K562 (cell line): ENCODE data around the gene SYCP2. TPM values are rescaled to one million over a fixed set of nuclear protein-coding genes. Genes with fewer than 3 reads are reported as not detected.

Source experiments
- ATAC-seq: fragments of 200-7000 bp; cut with Tn5 transposase; 3 replicates; pipeline ENCODE4 v1.9.1; 2020; ENCODE audit warnings: moderate library complexity
- BruUV-seq: library from RNA; stranded (reverse); fragments of 400-500 nt; replicated peaks from 2 replicates; lab custom pipeline; 2021; lab: Mats Ljungman, UMichigan
- CTCF ChIA-PET: fragments of 300-600 bp; formaldehyde crosslinking; extraction: SDS; loops from one replicate; lab custom pipeline; 2021; ENCODE audit warnings: low intra/inter-chr PET ratio; lab: Yijun Ruan, JAX
- POLR2A ChIA-PET: fragments of 300-600, 350-650 bp; sonication (Branson Sonifier 250); formaldehyde crosslinking; extraction: SDS; loops from one replicate; lab custom pipeline; 2021; ENCODE audit warnings: antibody characterized with exemption, inconsistent platforms; lab: Yijun Ruan, JAX
- DNase-seq, 4 experiments: peaks; one replicate each; pipeline versions ENCODE4 v3.0.0 to v3.0.0-alpha.2; 2011 to 2018; ENCODE audit warnings: low spot score in 3 of 4, mixed read lengths in 3 of 4; ENCODE audit errors: extremely low read depth in 1 of 4
- FAIRE-seq: peaks from 2 replicates; lab custom pipeline; 2011; peaks lifted over from hg19 to GRCh38; lab: Jason Lieb, UNC
- H2AFZ ChIP-seq: 2 replicates; pipeline ENCODE4 v1.6.0; 2011; ENCODE audit warnings: low read depth, low read length, control low read depth, inconsistent platforms
- H3K27ac ChIP-seq: fragments of 200-600 bp; 3 replicates; pipeline ENCODE4 v1.8.0; 2011; ENCODE audit warnings: low read depth, mild to moderate bottlenecking, control low read depth, inconsistent platforms, low read length, moderate library complexity, mixed read lengths; ENCODE audit errors: extremely low read depth
- H3K27me3 ChIP-seq, 2 experiments: fragments of 300-600 bp in 1 of 2; 2 replicates in 1 of 2; 3 replicates in 1 of 2; pipeline versions ENCODE4 v1.6.0 to v1.8.0; 2011; ENCODE audit warnings: inconsistent platforms in 2 of 2, low read length in 2 of 2, mild to moderate bottlenecking in 1 of 2, mixed read lengths in 1 of 2, moderate library complexity in 1 of 2; ENCODE audit not compliant: control insufficient read depth in 2 of 2, insufficient read depth in 2 of 2
- H3K36me3 ChIP-seq: fragments of 300-600 bp; 3 replicates; pipeline ENCODE4 v1.8.0; 2011; ENCODE audit warnings: mild to moderate bottlenecking, low read length, inconsistent platforms; ENCODE audit not compliant: control insufficient read depth, insufficient read depth
- H3K4me1 ChIP-seq, 2 experiments: fragments of 200-600 bp in 1 of 2; replicated peaks in 1 of 2; 2 replicates in 1 of 2; 3 replicates in 1 of 2; pipeline versions ENCODE4 v1.5.1 to v1.8.0; 2011; ENCODE audit warnings: inconsistent platforms in 2 of 2, low read length in 2 of 2, mild to moderate bottlenecking in 1 of 2, mixed read lengths in 1 of 2, moderate library complexity in 1 of 2; ENCODE audit not compliant: control insufficient read depth in 2 of 2, insufficient read depth in 2 of 2
- H3K4me2 ChIP-seq: 2 replicates; pipeline ENCODE4 v1.6.1; 2011; ENCODE audit warnings: low read length, control low read depth, inconsistent platforms, mixed read lengths; ENCODE audit not compliant: insufficient read depth
- H3K4me3 ChIP-seq: fragments of 200-600 bp; sonication (generic), shearing (Covaris generic); 2 replicates; pipeline ENCODE4 v1.5.1; 2016; ENCODE audit warnings: control low read depth, inconsistent platforms
- H3K79me2 ChIP-seq: fragments of 200-600 bp; 3 replicates; pipeline ENCODE4 v1.8.0; 2011; ENCODE audit warnings: low read length, inconsistent platforms; ENCODE audit not compliant: control insufficient read depth, insufficient read depth
- H3K9ac ChIP-seq, 2 experiments: 2 replicates each; pipeline versions ENCODE4 v1.6.0 to v1.6.1; 2011; ENCODE audit warnings: low read depth in 2 of 2, low read length in 2 of 2, control low read depth in 1 of 2, inconsistent platforms in 1 of 2, mild to moderate bottlenecking in 1 of 2, mixed read lengths in 1 of 2; ENCODE audit not compliant: insufficient read depth in 1 of 2
- H3K9me1 ChIP-seq: one replicate; pipeline ENCODE4 v1.6.0; 2011; ENCODE audit warnings: inconsistent platforms, mild to moderate bottlenecking, low read length, moderate library complexity; ENCODE audit not compliant: control insufficient read depth, insufficient read depth
- H3K9me3 ChIP-seq: replicated peaks from 2 replicates; pipeline ENCODE4 v1.5.1; 2011; ENCODE audit warnings: low read depth, low read length, inconsistent platforms; ENCODE audit not compliant: control insufficient read depth, insufficient read depth
- H4K20me1 ChIP-seq: replicated peaks from 2 replicates; pipeline ENCODE4 v1.6.1; 2011; ENCODE audit warnings: low read length, inconsistent platforms, mixed read lengths; ENCODE audit not compliant: control insufficient read depth, insufficient read depth
- ATF3 ChIP-seq, 2 experiments: fragments of 450-650 bp in 1 of 2; sonication (generic) in 1 of 2; formaldehyde crosslinking in 1 of 2; IDR thresholded peaks in 1 of 2; conservative IDR thresholded peaks in 1 of 2; 2 replicates each; pipeline versions ENCODE4 v1.6.1 to v1.8.1; 2016 to 2023; ENCODE audit warnings: mild to moderate bottlenecking in 2 of 2, moderate library complexity in 2 of 2, inconsistent platforms in 1 of 2, missing genetic modification reagents in 1 of 2
- GMEB1 ChIP-seq: fragments of 250-450 bp; sonication (Bioruptor Pico); IDR thresholded peaks from 2 replicates; pipeline ENCODE4 v1.4.0; 2020; ENCODE audit warnings: mild to moderate bottlenecking
- MCM7 ChIP-seq, 2 experiments: fragments of 450-650 bp; IDR thresholded peaks; 2 replicates each; pipeline ENCODE4 v1.6.1; 2016 to 2018
- PHF20 ChIP-seq: fragments of 450-650 bp; IDR thresholded peaks from 2 replicates; pipeline ENCODE4 v1.6.1; 2018; ENCODE audit not compliant: partially characterized antibody
- REST ChIP-seq, 2 experiments: fragments of 450-650 bp; formaldehyde crosslinking in 1 of 2; IDR thresholded peaks; 2 replicates each; pipeline versions ENCODE4 v1.4.0 to v1.6.1; 2014 to 2020; ENCODE audit warnings: mild to moderate bottlenecking in 2 of 2, borderline replicate concordance in 1 of 2, low read depth in 1 of 2
- TFAP4 ChIP-seq: sonication (generic); formaldehyde crosslinking; IDR thresholded peaks from 2 replicates; pipeline ENCODE4 v1.8.0; 2022; ENCODE audit warnings: missing genetic modification reagents, mild to moderate bottlenecking, moderate library complexity, borderline replicate concordance
- ZNF274 ChIP-seq: IDR thresholded peaks from 2 replicates; pipeline ENCODE4 v1.6.1; 2011; ENCODE audit warnings: low read depth, mild to moderate bottlenecking, low read length, moderate library complexity, borderline replicate concordance
- WGBS: fragments of 100-300 bp; shearing (Covaris generic); methylation state at CpG from one replicate; pipeline ENCODE4 v1.1.6; 2016; ENCODE audit warnings: low coverage, mixed read lengths; ENCODE audit not compliant: insufficient coverage; ENCODE audit errors: missing lambda C conversion rate; 5-methylcytosine and 5-hydroxymethylcytosine counted together
- in situ Hi-C: fragments of 300-500 bp; cut with MboI; formaldehyde crosslinking; loops from 4 replicates; pipeline ENCODE4 v1.15.0; 2018; ENCODE audit warnings: inconsistent platforms, mixed read lengths
- intact Hi-C: fragments of 100-400 bp; cut with micrococcal nuclease; formaldehyde crosslinking; loops from 2 replicates; pipeline ENCODE4 v1.14.2; 2022
- polyA plus RNA-seq, 8 experiments: library from polyadenylated mRNA; depleted of rRNA in 4 of 8; stranded (reverse) in 5 of 8; unstranded in 3 of 8; fragments of >200 nt; fragmentation: Nextera tagmentation in 2 of 8; fragmentation: Illumina TruSeq in 1 of 8; extraction: Ambion mirVana in 2 of 8; extraction: Trizol in 1 of 8; gene quantifications; 2 replicates each; pipeline versions ENCODE4 v1.2.1 to v1.2.3, GENCODE V29; 2011 to 2014; ENCODE audit warnings: inconsistent platforms in 1 of 8, missing spikeins in 1 of 8
- total RNA-seq, 7 experiments: library from RNA; depleted of rRNA in 6 of 7; stranded (reverse); fragments of >200 nt in 6 of 7; fragmentation: Illumina TruSeq in 2 of 7; extraction: Trizol in 2 of 7; gene quantifications; 2 replicates each; pipeline versions ENCODE4 v1.2.1 to v1.2.3, GENCODE V29; 2011 to 2021; ENCODE audit warnings: low replicate concordance in 1 of 7

Gene SYCP2
- total and polyA plus RNA-seq, 9 of the 15 experiments (the other 6 are each of a cell fraction or from before 2014, with no cell fraction given), result 0.24 to 1.6 (median 0.67) TPM

GRCh38 chr20:59940129-59940955 lies 6.9 kb upstream of the SYCP2 start, which contains the start of the genes FAM217B and PPP1R3D:
TSS of gene FAM217B (plus strand) at chr20:59940389. CDS start at chr20:59943944, 3,555 bp downstream.
TSS of gene PPP1R3D (minus strand) at chr20:59940305. CDS start at chr20:59939931, 374 bp downstream.
- WGBS, result 2% methylated on average over 24 of the region's 57 CpGs
- H2AFZ ChIP-seq, result peak within 1 kb of the TSS; percentile 97
- ChIA-PET POLR2A (interaction anchor here (0.6 to 2.0 kb wide), 12 partner anchors 8 to 1757 kb away, joined by 3 to 6 read pairs (median 4); partner anchors contain the start of gene CDH26), CTCF (no interaction called here)
- no peaks in the 10 kb centered on the region for H4K20me1 ChIP-seq
- peak; percentile 90 to 96 (median 94) for DNase-seq
- H3K36me3 ChIP-seq, result peaks cover 30% of the 10 kb centered on the region; the same call in 1 of the 3 replicates
- no TSS peak for BruUV-seq
- H3K9ac ChIP-seq, result peak within 1 kb of the TSS; percentile 75 to 77
- peak within 1 kb of the TSS; percentile 95 for H3K4me2 ChIP-seq
- no peaks in the 10 kb centered on the region for H3K9me1 ChIP-seq
- H3K9me3 ChIP-seq, result no peaks in the 10 kb centered on the region
- H3K4me1 ChIP-seq, result peaks cover 6 to 14% of the 10 kb centered on the region in 2 experiments; a peak in 4 of 5 replicates
- peak; percentile 97 for ATAC-seq
- H3K79me2 ChIP-seq, result peaks cover 17% of the 10 kb centered on the region
- no peaks in the 10 kb centered on the region for H3K27me3 ChIP-seq
- peak; percentile 98 for FAIRE-seq
- in situ Hi-C loops, result no loop called here
- peak within 1 kb of the TSS; percentile 48 for H3K4me3 ChIP-seq
- H3K27ac ChIP-seq, result peak within 1 kb of the TSS; percentile 82
- intact Hi-C loops, result no loop called here
- TF ChIP-seq ATF3 (IDR thresholded peaks at IDR 0.05), result no peak
- TF ChIP-seq ATF3 (CRISPR knock-in tag; conservative IDR thresholded peaks at IDR 0.05), result no peak
- peak; percentile 52; the same call in 1 of the 2 replicates for TF ChIP-seq GMEB1 (CRISPR knock-in tag)
- no peak for TF ChIP-seq PHF20
- TF ChIP-seq ZNF274, result no peak
- TF ChIP-seq TFAP4 (CRISPR knock-in tag), result peak; percentile 50; the same call in 1 of the 2 replicates
- TF ChIP-seq MCM7 (IDR thresholded peaks at IDR 0.05), result no peak
- peak; percentile 50 for TF ChIP-seq REST (IDR thresholded peaks at IDR 0.05; ENCODE audit: borderline replicate concordance)
- 0 out of 2 replicates have a peak, but pooled peaks have one; percentile 40 for TF ChIP-seq REST (CRISPR knock-in tag; IDR thresholded peaks at IDR 0.05; ENCODE audit: low read depth)
